GM12875 (cell line): ENCODE results near the gene CCNDBP1.

Source experiments
- H3K4me3 ChIP-seq: one replicate; pipeline ENCODE4 v1.5.1; 2011; ENCODE audit warnings: low read depth, low read length, control low read depth
- TF ChIP-seq, protein P1 (sequence below): IDR thresholded peaks from 2 replicates; pipeline ENCODE4 v1.5.1; 2011; ENCODE audit warnings: low read depth, mild to moderate bottlenecking, control low read depth, inconsistent platforms, low read length, moderate library complexity, borderline replicate concordance; ENCODE audit not compliant: insufficient read depth

The CCNDBP1 gene

DNA sequence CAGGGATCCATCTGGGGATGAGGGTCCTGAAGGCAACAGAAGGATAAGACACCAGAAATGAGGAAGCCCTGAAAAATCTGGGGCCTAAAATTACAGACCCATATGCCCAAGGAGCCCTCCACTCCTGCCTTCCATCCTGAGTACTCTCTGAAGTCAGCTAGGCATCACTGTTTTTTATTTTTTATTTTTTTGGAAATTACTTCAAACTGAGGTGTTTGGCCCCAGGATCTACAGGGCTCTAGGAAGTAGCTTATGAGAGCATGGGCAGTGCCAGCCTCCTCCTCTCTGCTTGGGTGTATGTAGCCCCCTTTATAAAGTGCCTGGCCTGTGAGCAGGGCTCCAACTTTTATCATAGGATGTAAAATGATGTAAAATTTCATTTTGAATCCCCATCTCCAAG, 27.7 kb downstream of the CCNDBP1 start:
- TF ChIP-seq, protein P1, sequence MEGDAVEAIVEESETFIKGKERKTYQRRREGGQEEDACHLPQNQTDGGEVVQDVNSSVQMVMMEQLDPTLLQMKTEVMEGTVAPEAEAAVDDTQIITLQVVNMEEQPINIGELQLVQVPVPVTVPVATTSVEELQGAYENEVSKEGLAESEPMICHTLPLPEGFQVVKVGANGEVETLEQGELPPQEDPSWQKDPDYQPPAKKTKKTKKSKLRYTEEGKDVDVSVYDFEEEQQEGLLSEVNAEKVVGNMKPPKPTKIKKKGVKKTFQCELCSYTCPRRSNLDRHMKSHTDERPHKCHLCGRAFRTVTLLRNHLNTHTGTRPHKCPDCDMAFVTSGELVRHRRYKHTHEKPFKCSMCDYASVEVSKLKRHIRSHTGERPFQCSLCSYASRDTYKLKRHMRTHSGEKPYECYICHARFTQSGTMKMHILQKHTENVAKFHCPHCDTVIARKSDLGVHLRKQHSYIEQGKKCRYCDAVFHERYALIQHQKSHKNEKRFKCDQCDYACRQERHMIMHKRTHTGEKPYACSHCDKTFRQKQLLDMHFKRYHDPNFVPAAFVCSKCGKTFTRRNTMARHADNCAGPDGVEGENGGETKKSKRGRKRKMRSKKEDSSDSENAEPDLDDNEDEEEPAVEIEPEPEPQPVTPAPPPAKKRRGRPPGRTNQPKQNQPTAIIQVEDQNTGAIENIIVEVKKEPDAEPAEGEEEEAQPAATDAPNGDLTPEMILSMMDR, result no peak
- no peak overlapping the region for H3K4me3 ChIP-seq

- no peak overlapping the region for H3K4me3 ChIP-seq
- TF ChIP-seq, protein P1, result no peak
Measured at GRCh38 chr15:43213466-43213865, 28.3 kb downstream of the CCNDBP1 start.

DNA sequence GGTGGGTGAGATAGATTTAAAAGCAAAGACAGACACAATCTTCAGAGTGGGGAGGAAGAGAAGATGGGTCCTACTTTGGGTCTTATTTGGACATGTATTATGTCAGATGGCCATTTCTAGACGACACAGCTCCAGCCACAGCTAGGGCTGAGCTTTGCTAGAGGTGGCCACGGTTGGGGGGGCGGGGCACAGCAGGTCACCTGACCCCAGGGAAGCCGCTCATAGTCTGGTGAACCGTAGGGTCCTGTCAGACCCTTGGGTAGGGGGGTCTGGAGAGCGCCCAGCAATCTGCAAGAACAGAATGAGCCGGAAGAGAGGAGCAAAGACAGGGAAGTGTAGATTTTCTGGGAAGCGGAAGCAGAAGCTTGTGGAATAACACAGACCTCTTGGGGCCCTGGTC, 29.0 kb downstream of the CCNDBP1 start:
- TF ChIP-seq, protein P1, result no peak
- no peak overlapping the region for H3K4me3 ChIP-seq

GRCh38 chr15:43214592-43215295, 29.5 kb downstream of the CCNDBP1 start:
- no peak overlapping the region for H3K4me3 ChIP-seq
- TF ChIP-seq, protein P1, result no peak

DNA sequence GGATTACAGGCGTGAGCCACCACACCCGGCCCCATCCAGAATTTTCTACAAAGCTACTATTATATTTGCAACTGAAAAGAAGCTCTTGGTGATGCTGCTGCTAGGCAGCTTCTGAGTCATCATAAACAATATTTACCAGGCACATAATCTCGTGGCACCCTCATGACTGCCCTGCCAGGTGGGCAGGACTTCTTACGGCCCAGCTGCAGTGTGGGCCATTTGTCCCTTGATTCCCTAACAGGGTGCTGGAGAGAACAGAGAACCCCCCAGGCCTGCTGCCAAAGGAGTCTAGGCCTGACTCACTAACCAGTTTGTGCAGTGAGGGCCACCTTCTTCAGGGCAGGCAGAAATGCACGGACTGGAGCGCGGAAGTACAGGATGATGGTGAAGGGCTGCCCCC, 30.8 kb downstream of the CCNDBP1 start:
- TF ChIP-seq, protein P1, result no peak
- no peak overlapping the region for H3K4me3 ChIP-seq

DNA sequence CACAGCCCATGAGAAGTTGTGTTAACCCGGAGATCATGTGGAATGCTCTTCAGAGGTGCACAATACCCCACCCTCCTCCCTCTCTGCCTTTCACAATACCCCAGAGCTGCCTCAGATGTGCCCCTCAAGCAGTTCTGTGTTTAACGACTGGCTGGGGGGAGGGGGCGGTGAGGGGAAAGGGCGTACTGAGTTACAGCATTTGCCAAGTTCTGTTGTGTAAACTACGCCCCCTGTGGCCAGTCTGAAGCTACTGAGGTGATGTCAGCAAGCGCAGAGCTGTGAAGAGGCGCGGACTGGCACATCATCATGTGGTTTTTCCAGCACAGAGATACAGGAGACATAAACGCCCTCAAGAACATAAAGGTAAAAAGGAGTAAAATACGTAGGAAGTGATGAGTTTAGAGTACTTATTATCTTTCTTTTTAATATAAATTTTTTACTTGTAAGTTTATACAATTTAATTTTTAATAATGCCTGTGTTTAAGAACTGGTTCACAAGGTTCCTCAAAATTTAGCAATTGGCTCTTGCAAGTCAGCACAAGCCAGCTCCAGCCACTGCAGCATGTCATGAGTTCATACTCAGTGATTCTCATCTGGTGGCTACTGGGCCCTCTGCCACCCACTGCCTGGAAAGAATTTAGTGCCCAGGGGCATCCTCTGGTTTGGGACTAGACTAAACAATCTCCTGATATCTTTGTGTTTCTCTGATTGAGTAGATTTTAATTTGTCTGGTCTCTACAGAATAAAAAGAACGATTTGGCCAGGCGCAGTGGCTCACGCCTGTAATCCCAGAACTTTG, 33.9 kb downstream of the CCNDBP1 start:
- TF ChIP-seq, protein P1, result no peak
- no peak overlapping the region for H3K4me3 ChIP-seq
